HG03060 (cell line): Measurements from ENCODE around the gene PHACTR2.
"Not testable (repeated sequence)": the region's sequence is repeated elsewhere in the genome, so short reads cannot be mapped to it uniquely, and the experiment has no call there.

Source experiments
- ATAC-seq: cut with Tn5 transposase; IDR thresholded peaks from one replicate; pipeline ENCODE4 v1.9.1; 2021; ENCODE audit warnings: low read depth, moderate number of reproducible peaks; ENCODE audit not compliant: unreplicated experiment

PHACTR2 gene

GRCh38 chr6:143738072-143738690 lies 60.4 kb downstream of the PHACTR2 start:
- ATAC-seq = not testable (repeated sequence)

- ATAC-seq = no peak
Measured at GRCh38 chr6:143739341-143739851, 61.6 kb downstream of the PHACTR2 start.

GRCh38 chr6:143740213-143740612 lies 62.4 kb downstream of the PHACTR2 start:
- ATAC-seq = no peak

GRCh38 chr6:143741480-143741879 lies 63.7 kb downstream of the PHACTR2 start:
- ATAC-seq = no peak

GRCh38 chr6:143742070-143742954 lies 64.5 kb downstream of the PHACTR2 start:
- no peak for ATAC-seq

GRCh38 chr6:143742955-143743255 lies 65.1 kb downstream of the PHACTR2 start:
- no peak for ATAC-seq

- ATAC-seq = no peak
Measured at GRCh38 chr6:143743301-143744166, 65.8 kb downstream of the PHACTR2 start.

- no peak for ATAC-seq
Measured at GRCh38 chr6:143744551-143745165, 66.9 kb downstream of the PHACTR2 start.

- ATAC-seq = no peak
Measured at GRCh38 chr6:143745166-143746133, 67.7 kb downstream of the PHACTR2 start.

GRCh38 chr6:143746202-143747119 lies 68.7 kb downstream of the PHACTR2 start:
- ATAC-seq = no peak

GRCh38 chr6:143747347-143747842 lies 69.6 kb downstream of the PHACTR2 start:
- no peak for ATAC-seq

- no peak for ATAC-seq
Measured at GRCh38 chr6:143749891-143750290, 72.1 kb downstream of the PHACTR2 start.

GRCh38 chr6:143750877-143751276 lies 73.1 kb downstream of the PHACTR2 start:
- no peak for ATAC-seq

GRCh38 chr6:143752459-143752858 lies 74.7 kb downstream of the PHACTR2 start:
- ATAC-seq = no peak

GRCh38 chr6:143753678-143754077 lies 75.9 kb downstream of the PHACTR2 start:
- ATAC-seq = no peak

- no peak for ATAC-seq
Measured at GRCh38 chr6:143754204-143754603, 76.4 kb downstream of the PHACTR2 start.

- no peak for ATAC-seq
Measured at GRCh38 chr6:143755301-143755744, 77.6 kb downstream of the PHACTR2 start.

GRCh38 chr6:143757346-143757832 lies 79.6 kb downstream of the PHACTR2 start:
- ATAC-seq = no peak
